ENCODE results near the gene KCNAB1. TPM values are rescaled to one million over a fixed set of nuclear protein-coding genes. Genes with fewer than 3 reads are reported as not detected.

KCNAB1 gene
- total RNA-seq, 1 donor from 2014 or later = 3.9 TPM

GRCh38 chr3:156285626-156286025 is 165.2 kb downstream of the KCNAB1 start:
- Histone ChIP-seq H3K27ac (no peak overlapping the region), H3K9me3 (no peaks in the 10 kb centered on the region), H3K4me1 (no peaks in the 10 kb centered on the region), H3K36me3 (no peaks in the 10 kb centered on the region), H3K4me3 (no peak overlapping the region), H3K27me3 (no peaks in the 10 kb centered on the region)
- TF ChIP-seq CTCF (IDR thresholded peaks at IDR 0.05) (no peak), POLR2A (IDR thresholded peaks at IDR 0.05) (no peak), POLR2AphosphoS5 (IDR thresholded peaks at IDR 0.05; ENCODE audit: insufficient read depth in 1 of 2, low read depth in 1 of 2) (no peak)
- DNase-seq (ENCODE audit: extremely low spot score in 2 of 2) = no peak
- intact Hi-C loops (cut with DNase I) = no loop called here

- H3K27me3 ChIP-seq = no peaks in the 10 kb centered on the region
- peak overlapping the region in 1 of 2 donors; percentile 28 for H3K4me3 ChIP-seq
- H3K9me3 ChIP-seq = no peaks in the 10 kb centered on the region
- peaks cover 14% of the 10 kb centered on the region for H3K4me1 ChIP-seq
- no peak for DNase-seq (ENCODE audit: extremely low spot score in 2 of 2)
- TF ChIP-seq POLR2AphosphoS5 (IDR thresholded peaks at IDR 0.05; ENCODE audit: insufficient read depth in 1 of 2, low read depth in 1 of 2) (no peak), CTCF (IDR thresholded peaks at IDR 0.05) (no peak), POLR2A (IDR thresholded peaks at IDR 0.05) (no peak)
- intact Hi-C loops (cut with DNase I) = no loop called here
- no peak overlapping the region for H3K27ac ChIP-seq
- no peaks in the 10 kb centered on the region for H3K36me3 ChIP-seq
These were observed 170.5 kb downstream of the KCNAB1 start for GRCh38 chr3:156290924-156291271.

GRCh38 chr3:156291272-156292123 is 171.1 kb downstream of the KCNAB1 start:
- intact Hi-C loops (cut with DNase I) = no loop called here
- no peak for TF ChIP-seq CTCF (IDR thresholded peaks at IDR 0.05)
- TF ChIP-seq POLR2A (IDR thresholded peaks at IDR 0.05) = no peak
- TF ChIP-seq POLR2AphosphoS5 (IDR thresholded peaks at IDR 0.05; ENCODE audit: insufficient read depth in 1 of 2, low read depth in 1 of 2) = no peak
- Histone ChIP-seq H3K4me3 (peak overlapping the region; percentile 26 to 28), H3K27ac (no peak overlapping the region), H3K4me1 (peaks cover 14% of the 10 kb centered on the region), H3K9me3 (no peaks in the 10 kb centered on the region), H3K36me3 (no peaks in the 10 kb centered on the region), H3K27me3 (no peaks in the 10 kb centered on the region)
- DNase-seq (ENCODE audit: extremely low spot score in 2 of 2) = no peak

GRCh38 chr3:156293566-156293965 is 173.2 kb downstream of the KCNAB1 start:
- DNase-seq (ENCODE audit: extremely low spot score in 2 of 2) = no peak
- intact Hi-C loops (cut with DNase I) = no loop called here
- TF ChIP-seq POLR2A (IDR thresholded peaks at IDR 0.05) (no peak), CTCF (IDR thresholded peaks at IDR 0.05) (no peak), POLR2AphosphoS5 (IDR thresholded peaks at IDR 0.05; ENCODE audit: insufficient read depth in 1 of 2, low read depth in 1 of 2) (no peak)
- no peaks in the 10 kb centered on the region for H3K36me3 ChIP-seq
- H3K9me3 ChIP-seq = no peaks in the 10 kb centered on the region
- no peak overlapping the region for H3K27ac ChIP-seq
- peaks cover 14% of the 10 kb centered on the region for H3K4me1 ChIP-seq
- H3K4me3 ChIP-seq = no peak overlapping the region
- H3K27me3 ChIP-seq = no peaks in the 10 kb centered on the region

- intact Hi-C loops (cut with DNase I) = no loop called here
- no peak overlapping the region for H3K4me3 ChIP-seq
- no peak overlapping the region for H3K27ac ChIP-seq
- no peaks in the 10 kb centered on the region for H3K4me1 ChIP-seq
- H3K9me3 ChIP-seq = no peaks in the 10 kb centered on the region
- no peak for DNase-seq (ENCODE audit: extremely low spot score in 2 of 2)
- no peaks in the 10 kb centered on the region for H3K27me3 ChIP-seq
- TF ChIP-seq POLR2A (IDR thresholded peaks at IDR 0.05) (no peak), CTCF (IDR thresholded peaks at IDR 0.05) (no peak), POLR2AphosphoS5 (IDR thresholded peaks at IDR 0.05; ENCODE audit: insufficient read depth in 1 of 2, low read depth in 1 of 2) (no peak)
- no peaks in the 10 kb centered on the region for H3K36me3 ChIP-seq
These were observed 177.2 kb downstream of the KCNAB1 start for GRCh38 chr3:156297582-156297981.
